ENCODE data around the gene ATG7. TPM values are rescaled to one million over a fixed set of nuclear protein-coding genes. Genes with fewer than 3 reads are reported as not detected.
A peak's percentile ranks its signal among the peaks of the same experiment; 100 is the strongest.

ATG7 gene
- total RNA-seq, 2 donors from 2014 or later = 34.0 to 36.9 TPM

GRCh38 chr3:11548721-11549131 is 276.5 kb downstream of the ATG7 start:
- Mint-ChIP-seq H3K4me1 (peaks cover 11% of the 10 kb centered on the region), H3K36me3 (ENCODE audit: low read depth) (no peaks in the 10 kb centered on the region), H3K27me3 (no peaks in the 10 kb centered on the region), H3K27ac (peak overlapping the region; percentile 41), H3K4me3 (no peak overlapping the region)
- H3K9me3 ChIP-seq (ENCODE audit: control insufficient read depth, low read length, poor library complexity, severe bottlenecking) = no peaks in the 10 kb centered on the region
- ATAC-seq (no peak), DNase-seq (no peak)

GRCh38 chr3:11549580-11550140 is 277.5 kb downstream of the ATG7 start:
- peak overlapping the region; percentile 29 for H3K27ac Mint-ChIP-seq
- no peak for ATAC-seq
- peaks cover 10% of the 10 kb centered on the region for H3K4me1 Mint-ChIP-seq
- H3K36me3 Mint-ChIP-seq (ENCODE audit: low read depth) = no peaks in the 10 kb centered on the region
- H3K9me3 ChIP-seq (ENCODE audit: control insufficient read depth, low read length, poor library complexity, severe bottlenecking) = no peaks in the 10 kb centered on the region
- no peaks in the 10 kb centered on the region for H3K27me3 Mint-ChIP-seq
- H3K4me3 Mint-ChIP-seq = no peak overlapping the region
- DNase-seq = no peak

GRCh38 chr3:11551036-11551435 is 278.8 kb downstream of the ATG7 start:
- Mint-ChIP-seq H3K36me3 (ENCODE audit: low read depth) (no peaks in the 10 kb centered on the region), H3K4me3 (no peak overlapping the region), H3K27ac (no peak overlapping the region), H3K4me1 (peaks cover 10% of the 10 kb centered on the region), H3K27me3 (no peaks in the 10 kb centered on the region)
- DNase-seq = no peak
- no peaks in the 10 kb centered on the region for H3K9me3 ChIP-seq (ENCODE audit: control insufficient read depth, low read length, poor library complexity, severe bottlenecking)
- ATAC-seq = no peak

- H3K9me3 ChIP-seq (ENCODE audit: control insufficient read depth, low read length, poor library complexity, severe bottlenecking) = no peaks in the 10 kb centered on the region
- no peak for ATAC-seq
- Mint-ChIP-seq H3K36me3 (ENCODE audit: low read depth) (no peaks in the 10 kb centered on the region), H3K27ac (peak overlapping the region; percentile 51), H3K27me3 (no peaks in the 10 kb centered on the region), H3K4me1 (peaks cover 10% of the 10 kb centered on the region), H3K4me3 (no peak overlapping the region)
- no peak for DNase-seq
Measured at GRCh38 chr3:11552289-11553264, 280.4 kb downstream of the ATG7 start.

GRCh38 chr3:11553436-11554235 is 281.4 kb downstream of the ATG7 start:
- no peak overlapping the region for H3K27ac Mint-ChIP-seq
- H3K9me3 ChIP-seq (ENCODE audit: control insufficient read depth, low read length, poor library complexity, severe bottlenecking) = no peaks in the 10 kb centered on the region
- ATAC-seq (no peak), DNase-seq (no peak)
- peaks cover 13% of the 10 kb centered on the region for H3K4me1 Mint-ChIP-seq
- no peak overlapping the region for H3K4me3 Mint-ChIP-seq
- no peaks in the 10 kb centered on the region for H3K36me3 Mint-ChIP-seq (ENCODE audit: low read depth)
- H3K27me3 Mint-ChIP-seq = no peaks in the 10 kb centered on the region

GRCh38 chr3:11554236-11554610 is 282.0 kb downstream of the ATG7 start:
- DNase-seq = no peak
- Mint-ChIP-seq H3K27ac (no peak overlapping the region), H3K4me1 (peaks cover 13% of the 10 kb centered on the region), H3K36me3 (ENCODE audit: low read depth) (no peaks in the 10 kb centered on the region), H3K4me3 (no peak overlapping the region), H3K27me3 (no peaks in the 10 kb centered on the region)
- H3K9me3 ChIP-seq (ENCODE audit: control insufficient read depth, low read length, poor library complexity, severe bottlenecking) = no peaks in the 10 kb centered on the region
- no peak for ATAC-seq

GRCh38 chr3:11554666-11555065 is 282.5 kb downstream of the ATG7 start:
- no peak for ATAC-seq
- DNase-seq = no peak
- H3K9me3 ChIP-seq (ENCODE audit: control insufficient read depth, low read length, poor library complexity, severe bottlenecking) = no peaks in the 10 kb centered on the region
- H3K27ac Mint-ChIP-seq = no peak overlapping the region
- no peak overlapping the region for H3K4me3 Mint-ChIP-seq
- H3K4me1 Mint-ChIP-seq = peaks cover 10% of the 10 kb centered on the region
- H3K27me3 Mint-ChIP-seq = no peaks in the 10 kb centered on the region
- peaks cover under 1% of the 10 kb centered on the region for H3K36me3 Mint-ChIP-seq (ENCODE audit: low read depth)

- no peak for ATAC-seq
- peaks cover 2% of the 10 kb centered on the region for H3K36me3 Mint-ChIP-seq (ENCODE audit: low read depth)
- H3K27me3 Mint-ChIP-seq = no peaks in the 10 kb centered on the region
- no peaks in the 10 kb centered on the region for H3K9me3 ChIP-seq (ENCODE audit: control insufficient read depth, low read length, poor library complexity, severe bottlenecking)
- no peak for DNase-seq
- H3K4me1 Mint-ChIP-seq = peaks cover 8% of the 10 kb centered on the region
- no peak overlapping the region for H3K27ac Mint-ChIP-seq
- no peak overlapping the region for H3K4me3 Mint-ChIP-seq
Measured at GRCh38 chr3:11555211-11555782, 283.1 kb downstream of the ATG7 start.

GRCh38 chr3:11555881-11556633 is 283.9 kb downstream of the ATG7 start:
- no peak overlapping the region for H3K4me3 Mint-ChIP-seq
- H3K27me3 Mint-ChIP-seq = no peaks in the 10 kb centered on the region
- no peak for DNase-seq
- H3K36me3 Mint-ChIP-seq (ENCODE audit: low read depth) = peaks cover 2% of the 10 kb centered on the region
- ATAC-seq = no peak
- peaks cover 7% of the 10 kb centered on the region for H3K4me1 Mint-ChIP-seq
- H3K27ac Mint-ChIP-seq = peak overlapping the region; percentile 8
- H3K9me3 ChIP-seq (ENCODE audit: control insufficient read depth, low read length, poor library complexity, severe bottlenecking) = no peaks in the 10 kb centered on the region

- Mint-ChIP-seq H3K4me1 (peaks cover 7% of the 10 kb centered on the region), H3K27me3 (no peaks in the 10 kb centered on the region), H3K4me3 (no peak overlapping the region), H3K27ac (peak overlapping the region; percentile 24), H3K36me3 (ENCODE audit: low read depth) (peaks cover 2% of the 10 kb centered on the region)
- H3K9me3 ChIP-seq (ENCODE audit: control insufficient read depth, low read length, poor library complexity, severe bottlenecking) = no peaks in the 10 kb centered on the region
- no peak for ATAC-seq
- no peak for DNase-seq
Measured at GRCh38 chr3:11556851-11557644, 284.9 kb downstream of the ATG7 start.

- no peak for ATAC-seq
- Mint-ChIP-seq H3K36me3 (ENCODE audit: low read depth) (peaks cover 2% of the 10 kb centered on the region), H3K4me3 (no peak overlapping the region), H3K4me1 (peaks cover 5% of the 10 kb centered on the region), H3K27me3 (no peaks in the 10 kb centered on the region), H3K27ac (peak overlapping the region; percentile 24)
- DNase-seq = no peak
- H3K9me3 ChIP-seq (ENCODE audit: control insufficient read depth, low read length, poor library complexity, severe bottlenecking) = no peaks in the 10 kb centered on the region
Measured at GRCh38 chr3:11558002-11558401, 285.8 kb downstream of the ATG7 start.

GRCh38 chr3:11558411-11558903 is 286.3 kb downstream of the ATG7 start:
- ATAC-seq = no peak
- no peaks in the 10 kb centered on the region for H3K27me3 Mint-ChIP-seq
- no peak overlapping the region for H3K4me3 Mint-ChIP-seq
- no peaks in the 10 kb centered on the region for H3K9me3 ChIP-seq (ENCODE audit: control insufficient read depth, low read length, poor library complexity, severe bottlenecking)
- H3K36me3 Mint-ChIP-seq (ENCODE audit: low read depth) = peaks cover 2% of the 10 kb centered on the region
- H3K27ac Mint-ChIP-seq = peak overlapping the region; percentile 24
- no peak for DNase-seq
- H3K4me1 Mint-ChIP-seq = peaks cover 5% of the 10 kb centered on the region
